ENCODE measurements around the gene PTBP3. TPM values are rescaled to one million over a fixed set of nuclear protein-coding genes. Genes with fewer than 3 reads are reported as not detected.
"Not testable (repeated sequence)": the region's sequence is repeated elsewhere in the genome, so short reads cannot be mapped to it uniquely, and the experiment has no call there.

The PTBP3 gene
- total RNA-seq, 2 donors from 2014 or later: 83.3 to 94.8 TPM

GRCh38 chr9:112377087-112377486 lies 43.7 kb upstream of the PTBP3 start:
- Mint-ChIP-seq H3K4me1 (peaks cover 21% of the 10 kb centered on the region), H3K27me3 (ENCODE audit: insufficient read depth) (no peaks in the 10 kb centered on the region), H3K36me3 (ENCODE audit: low read depth) (no peaks in the 10 kb centered on the region), H3K9me3 (no peaks in the 10 kb centered on the region), H3K4me3 (no peak overlapping the region), H3K27ac (no peak overlapping the region)
- Histone ChIP-seq H3K4me3 (ENCODE audit: low read length) (peak overlapping the region; percentile 96), H3K9me3 (ENCODE audit: control insufficient read depth, low read length) (no peaks in the 10 kb centered on the region), H3K36me3 (ENCODE audit: control insufficient read depth, insufficient read depth, low read length) (no peaks in the 10 kb centered on the region), H3K4me1 (ENCODE audit: control insufficient read depth, insufficient read depth, low read length) (no peaks in the 10 kb centered on the region), H3K27me3 (ENCODE audit: control insufficient read depth, insufficient read depth, low read length, poor library complexity, severe bottlenecking) (no peaks in the 10 kb centered on the region), H3K27ac (ENCODE audit: low read depth, low read length) (no peak overlapping the region), H3K9ac (ENCODE audit: extremely low read depth, low read length, poor library complexity, severe bottlenecking) (no peak overlapping the region)
- peak; percentile 18 for DNase-seq
- TF ChIP-seq CTCF (conservative IDR thresholded peaks at IDR 0.05): no peak
- WGBS, 2 experiments (ENCODE audit: insufficient coverage in 1 of 2, insufficient read length in 1 of 2): 91 to 92% methylated on average over 2 of the region's 2 CpGs

- Histone ChIP-seq H3K4me3 (ENCODE audit: low read length) (no peak overlapping the region), H3K27ac (ENCODE audit: low read depth, low read length) (no peak overlapping the region), H3K4me1 (ENCODE audit: control insufficient read depth, insufficient read depth, low read length) (no peaks in the 10 kb centered on the region), H3K27me3 (ENCODE audit: control insufficient read depth, insufficient read depth, low read length, poor library complexity, severe bottlenecking) (no peaks in the 10 kb centered on the region), H3K9me3 (ENCODE audit: control insufficient read depth, low read length) (no peaks in the 10 kb centered on the region), H3K9ac (ENCODE audit: extremely low read depth, low read length, poor library complexity, severe bottlenecking) (no peak overlapping the region), H3K36me3 (ENCODE audit: control insufficient read depth, insufficient read depth, low read length) (no peaks in the 10 kb centered on the region)
- TF ChIP-seq CTCF (conservative IDR thresholded peaks at IDR 0.05): no peak
- DNase-seq: peak; percentile 14
- peaks cover 17% of the 10 kb centered on the region for H3K4me1 Mint-ChIP-seq
- H3K4me3 Mint-ChIP-seq: no peak overlapping the region
- H3K27ac Mint-ChIP-seq: no peak overlapping the region
- H3K9me3 Mint-ChIP-seq: no peaks in the 10 kb centered on the region
- H3K27me3 Mint-ChIP-seq (ENCODE audit: insufficient read depth): no peaks in the 10 kb centered on the region
- no peaks in the 10 kb centered on the region for H3K36me3 Mint-ChIP-seq (ENCODE audit: low read depth)
- WGBS, 2 experiments (ENCODE audit: insufficient coverage in 1 of 2, insufficient read length in 1 of 2): 86 to 94% methylated on average over 3 to 5 of the region's 5 CpGs
Measured at GRCh38 chr9:112375361-112375760, 41.9 kb upstream of the PTBP3 start.

- not testable (repeated sequence) for H3K36me3 Mint-ChIP-seq (ENCODE audit: low read depth); H3K36me3 ChIP-seq (ENCODE audit: control insufficient read depth, insufficient read depth, low read length); H3K27ac ChIP-seq (ENCODE audit: low read depth, low read length); H3K27ac Mint-ChIP-seq; H3K27me3 ChIP-seq (ENCODE audit: control insufficient read depth, insufficient read depth, low read length, poor library complexity, severe bottlenecking); H3K27me3 Mint-ChIP-seq (ENCODE audit: insufficient read depth); DNase-seq; H3K4me1 ChIP-seq (ENCODE audit: control insufficient read depth, insufficient read depth, low read length); H3K4me3 ChIP-seq (ENCODE audit: low read length); H3K4me3 Mint-ChIP-seq; H3K9me3 ChIP-seq (ENCODE audit: control insufficient read depth, low read length); H3K9ac ChIP-seq (ENCODE audit: extremely low read depth, low read length, poor library complexity, severe bottlenecking)
- H3K4me1 Mint-ChIP-seq: peaks cover 16% of the 10 kb centered on the region
- peaks cover 11% of the 10 kb centered on the region for H3K9me3 Mint-ChIP-seq
- WGBS, 2 experiments (ENCODE audit: insufficient coverage in 1 of 2, insufficient read length in 1 of 2): 97 to 100% methylated on average over 2 of the region's 2 CpGs
Measured at GRCh38 chr9:112374232-112374631, 40.8 kb upstream of the PTBP3 start.

- not testable (repeated sequence) for H3K27me3 Mint-ChIP-seq (ENCODE audit: insufficient read depth); H3K27ac Mint-ChIP-seq; H3K9ac ChIP-seq (ENCODE audit: extremely low read depth, low read length, poor library complexity, severe bottlenecking); H3K4me3 ChIP-seq (ENCODE audit: low read length); H3K36me3 Mint-ChIP-seq (ENCODE audit: low read depth); H3K36me3 ChIP-seq (ENCODE audit: control insufficient read depth, insufficient read depth, low read length); H3K4me1 ChIP-seq (ENCODE audit: control insufficient read depth, insufficient read depth, low read length); H3K4me3 Mint-ChIP-seq; H3K9me3 ChIP-seq (ENCODE audit: control insufficient read depth, low read length); H3K27ac ChIP-seq (ENCODE audit: low read depth, low read length); H3K27me3 ChIP-seq (ENCODE audit: control insufficient read depth, insufficient read depth, low read length, poor library complexity, severe bottlenecking)
- WGBS, 2 experiments (ENCODE audit: insufficient coverage in 1 of 2, insufficient read length in 1 of 2): 88 to 90% methylated on average over 2 of the region's 2 CpGs
- Mint-ChIP-seq H3K4me1 (peaks cover 13% of the 10 kb centered on the region), H3K9me3 (peaks cover 17% of the 10 kb centered on the region)
- DNase-seq: peak; percentile 5
Measured at GRCh38 chr9:112373666-112374065, 40.2 kb upstream of the PTBP3 start.
